UCSD-AML1 (cell line): ENCODE measurements around the gene RITA1.

Experiments
- DNase-seq: peaks from one replicate; lab custom pipeline; 2025; ENCODE audit not compliant: unreplicated experiment; lab: John Stamatoyannopoulos, UW

The RITA1 gene

DNA sequence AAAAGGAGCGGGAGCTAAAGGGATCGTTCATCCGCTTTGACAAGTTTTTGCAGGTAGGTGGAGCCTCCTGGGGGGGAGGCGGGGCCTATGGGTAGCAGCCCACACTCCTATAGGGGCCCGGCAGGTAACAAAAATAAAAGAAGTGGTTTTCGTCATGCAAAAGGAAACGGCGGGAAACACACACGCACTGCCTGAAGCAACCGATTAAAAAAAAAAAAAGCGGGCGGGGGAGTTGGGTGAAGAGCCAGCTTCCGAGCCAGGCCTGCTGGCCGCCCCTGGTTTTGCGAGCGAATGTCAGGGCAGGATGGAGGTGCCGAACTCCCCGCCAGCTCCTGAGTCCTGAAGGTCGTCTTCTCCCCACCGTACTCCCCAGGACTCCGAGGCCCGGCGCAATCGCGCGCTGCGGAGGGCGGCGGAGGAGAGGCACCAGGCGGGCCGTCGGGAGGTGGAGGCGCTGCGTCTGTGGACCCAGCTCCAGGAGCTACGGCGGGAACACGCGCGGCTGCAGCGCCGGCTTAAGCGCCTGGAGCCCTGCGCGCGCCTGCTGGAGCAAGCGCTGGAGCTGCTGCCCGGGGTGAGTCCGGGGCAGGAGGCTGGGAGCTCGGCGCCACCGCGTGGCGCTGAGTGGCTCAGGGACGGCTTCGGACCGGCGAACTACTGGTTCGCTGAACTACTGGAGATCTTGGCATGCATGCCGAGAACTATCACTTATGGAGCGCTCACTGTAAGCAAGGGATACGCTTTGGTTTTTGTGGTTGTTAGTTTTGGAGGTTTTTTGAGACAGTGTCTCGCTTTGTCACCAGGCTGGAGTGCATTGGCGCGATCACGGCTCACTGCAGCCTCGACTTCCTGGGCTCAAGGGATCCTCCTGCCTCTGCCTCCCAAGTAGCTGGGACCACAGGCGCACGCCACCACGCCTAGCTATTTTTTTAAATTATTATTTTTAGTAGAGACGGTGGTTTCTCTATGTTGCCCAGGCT lies 32.4 kb upstream of the RITA1 start:
- peak; percentile 84 for DNase-seq

DNA sequence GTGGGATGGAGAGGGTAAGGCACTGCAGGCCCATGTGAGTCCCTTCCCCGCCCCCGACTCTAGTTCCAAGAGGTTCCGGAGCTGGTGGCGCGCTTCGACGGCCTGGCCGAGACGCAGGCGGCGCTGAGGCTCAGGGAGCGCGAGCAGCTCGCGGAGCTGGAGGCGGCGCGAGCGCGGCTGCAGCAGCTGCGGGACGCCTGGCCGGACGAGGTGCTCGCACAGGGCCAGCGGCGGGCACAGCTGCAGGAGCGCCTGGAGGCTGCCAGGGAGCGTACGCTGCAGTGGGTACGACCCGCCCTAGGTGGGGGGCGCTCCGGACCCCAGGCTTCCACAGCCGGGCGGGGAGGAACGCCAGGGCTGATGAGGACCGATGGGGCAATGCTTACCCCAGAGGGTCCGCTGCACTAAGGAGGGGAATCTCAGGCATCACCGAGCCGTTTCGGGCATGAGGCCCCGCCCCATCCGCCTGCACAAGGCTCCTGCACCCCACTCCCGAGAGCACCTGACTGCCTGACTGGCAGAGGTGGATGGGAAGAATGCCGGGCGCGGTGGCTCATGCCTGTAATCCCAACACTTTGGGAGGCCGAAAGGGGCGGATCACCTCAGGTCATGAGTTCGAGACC lies 31.1 kb upstream of the RITA1 start:
- DNase-seq = no peak

DNA sequence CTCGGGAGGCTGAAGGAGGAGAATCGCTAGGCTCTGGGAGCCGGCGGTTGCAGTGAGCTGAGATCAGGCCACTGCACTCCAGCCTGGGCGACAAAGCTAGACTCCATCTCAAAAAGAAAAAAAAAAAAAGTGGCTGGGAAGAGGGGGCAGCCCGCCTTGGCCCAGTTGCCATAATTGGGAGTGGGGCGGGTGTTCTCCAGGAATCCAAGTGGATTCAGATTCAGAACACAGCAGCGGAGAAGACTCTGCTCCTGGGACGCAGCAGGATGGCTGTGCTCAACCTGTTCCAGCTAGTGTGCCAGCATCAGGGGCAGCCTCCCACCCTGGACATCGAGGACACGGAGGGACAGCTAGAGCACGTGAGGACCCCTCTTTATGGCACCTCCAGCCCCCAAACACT lies 30.5 kb upstream of the RITA1 start:
- DNase-seq = no peak

DNA sequence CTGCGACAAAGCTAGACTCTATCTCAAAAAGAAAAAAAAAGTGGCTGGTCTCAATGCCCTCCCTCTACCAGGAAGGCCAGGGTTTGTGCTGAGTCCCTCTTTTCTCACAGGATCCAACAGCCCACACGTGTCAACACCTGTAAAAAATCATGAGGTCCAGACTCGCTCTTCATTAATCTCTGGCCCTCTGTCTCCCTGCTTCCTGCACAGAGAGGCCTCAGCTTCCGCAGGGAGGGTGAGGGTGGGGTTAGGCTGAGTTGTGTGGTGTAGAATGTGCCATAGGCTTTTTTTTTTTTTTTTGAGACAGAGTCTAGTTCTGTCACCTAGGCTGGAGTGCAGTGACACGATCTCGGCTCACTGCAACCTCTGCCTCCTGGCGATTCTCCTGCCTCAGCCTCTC lies 29.9 kb upstream of the RITA1 start:
- DNase-seq = peak; percentile 50

DNA sequence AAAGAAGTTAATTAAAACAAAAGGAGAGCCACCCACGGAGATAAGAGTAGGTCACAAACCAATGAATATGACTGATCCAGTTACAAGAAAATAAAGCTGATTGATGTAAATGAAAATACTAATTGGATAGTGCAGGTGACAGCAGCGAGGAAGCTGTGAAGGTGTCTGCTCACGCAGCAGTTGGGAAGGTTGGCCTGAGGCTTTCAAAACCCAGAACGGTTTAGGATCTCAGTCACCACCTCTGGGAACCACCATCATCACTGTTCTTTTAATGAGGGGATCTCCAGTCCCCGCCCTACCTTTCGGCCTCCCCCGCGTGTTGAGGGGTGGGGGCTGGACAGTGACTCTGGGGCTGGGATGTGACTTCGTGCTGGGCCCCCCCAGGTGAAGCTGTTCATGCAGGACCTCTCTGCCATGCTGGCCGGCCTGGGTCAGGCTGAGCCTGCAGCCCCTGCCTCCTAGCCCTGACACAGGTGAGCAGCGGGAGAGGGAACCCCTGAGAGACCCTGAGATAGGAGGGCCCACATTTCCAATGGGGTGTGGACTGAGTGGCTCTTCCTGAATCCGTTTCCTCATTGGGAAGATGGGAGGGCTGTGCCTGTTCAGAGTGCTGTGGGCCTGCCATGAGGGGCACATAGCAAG lies 28.2 kb upstream of the RITA1 start:
- DNase-seq = no peak

DNA sequence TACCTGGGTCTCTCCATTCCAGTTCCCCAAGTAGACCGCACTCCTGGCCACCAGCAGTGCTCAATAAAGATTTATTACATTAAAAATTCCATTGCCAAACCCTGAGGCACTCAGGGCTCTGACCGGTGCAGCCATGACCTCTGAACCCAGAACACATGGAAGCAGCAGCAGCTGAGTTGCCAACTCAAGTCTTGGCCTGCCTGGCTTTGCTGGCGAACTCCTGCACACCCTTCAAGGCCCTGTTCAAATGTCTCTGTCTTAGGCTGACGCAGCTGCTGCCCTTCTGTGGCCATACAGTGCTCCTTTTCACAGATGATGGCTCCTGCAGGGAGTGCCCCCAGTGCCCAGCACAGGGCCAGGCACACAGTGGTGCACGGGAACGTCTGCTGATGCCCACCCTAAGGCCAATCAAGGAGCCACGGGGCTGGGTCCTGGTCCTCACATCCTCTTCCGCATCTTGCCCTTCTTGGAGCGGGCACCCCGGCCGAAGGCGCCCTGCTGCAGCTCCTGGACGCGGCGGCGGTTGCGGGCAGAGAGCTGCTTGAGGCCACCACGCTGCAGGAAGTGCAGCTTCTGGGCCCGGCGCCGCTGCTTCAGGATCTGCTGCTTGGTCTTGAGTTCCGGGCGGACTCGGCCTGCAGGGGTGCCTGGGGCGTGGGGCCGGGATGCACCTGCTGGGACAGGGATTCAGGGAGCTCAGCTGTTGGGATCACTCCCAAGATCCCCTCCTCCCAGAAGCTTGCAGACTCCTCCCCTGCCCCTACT lies 26.9 kb upstream of the RITA1 start:
- DNase-seq = no peak

DNA sequence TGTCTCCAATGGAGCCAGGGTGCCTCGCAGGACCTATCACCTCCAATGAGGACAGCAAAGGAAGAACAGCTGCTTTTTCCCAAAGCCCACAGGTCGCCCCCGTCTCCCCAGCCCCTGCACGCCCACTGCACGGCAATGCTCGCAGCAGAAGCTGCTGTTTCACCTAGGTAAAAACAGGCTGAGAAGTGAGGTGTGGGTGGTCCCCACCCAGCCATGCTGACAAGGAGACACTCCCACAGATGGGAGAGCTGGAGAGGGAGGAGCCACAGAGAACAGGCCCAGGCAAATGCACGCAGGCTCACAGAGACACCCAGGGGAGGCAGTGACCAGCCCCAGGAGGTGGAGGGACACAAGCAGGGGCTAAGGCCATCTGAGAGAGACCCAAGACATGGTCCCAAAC lies 25.6 kb upstream of the RITA1 start:
- no peak for DNase-seq

DNA sequence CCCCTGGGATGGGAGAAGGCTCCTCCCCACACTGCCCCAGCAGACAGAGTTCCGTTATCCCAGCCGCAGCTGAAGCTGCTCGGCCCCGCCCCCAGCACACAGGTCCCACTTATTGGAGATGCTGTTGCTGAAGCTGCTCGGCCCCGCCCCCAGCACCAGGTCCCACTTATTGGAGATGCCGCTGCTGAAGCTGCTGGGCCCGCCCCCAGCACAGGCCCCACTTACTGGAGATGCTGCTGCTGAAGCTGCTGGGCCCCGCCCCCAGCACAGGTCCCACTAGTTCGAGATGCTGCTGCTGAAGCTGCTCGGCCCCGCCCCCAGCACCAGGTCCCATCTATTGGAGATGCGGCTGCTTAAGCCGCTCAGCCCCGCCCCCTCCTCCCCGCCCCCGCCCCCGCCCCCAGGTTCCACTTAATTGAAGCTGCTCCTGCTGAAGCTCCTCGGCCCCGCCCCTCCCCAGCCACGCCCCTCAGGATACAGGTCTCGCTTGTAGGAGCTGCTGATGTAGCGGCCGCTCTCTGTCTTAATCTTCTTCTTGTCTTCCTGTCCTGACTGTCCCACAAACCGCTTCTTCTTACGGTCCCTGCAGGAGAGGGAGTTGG lies 24.0 kb upstream of the RITA1 start:
- no peak for DNase-seq

DNA sequence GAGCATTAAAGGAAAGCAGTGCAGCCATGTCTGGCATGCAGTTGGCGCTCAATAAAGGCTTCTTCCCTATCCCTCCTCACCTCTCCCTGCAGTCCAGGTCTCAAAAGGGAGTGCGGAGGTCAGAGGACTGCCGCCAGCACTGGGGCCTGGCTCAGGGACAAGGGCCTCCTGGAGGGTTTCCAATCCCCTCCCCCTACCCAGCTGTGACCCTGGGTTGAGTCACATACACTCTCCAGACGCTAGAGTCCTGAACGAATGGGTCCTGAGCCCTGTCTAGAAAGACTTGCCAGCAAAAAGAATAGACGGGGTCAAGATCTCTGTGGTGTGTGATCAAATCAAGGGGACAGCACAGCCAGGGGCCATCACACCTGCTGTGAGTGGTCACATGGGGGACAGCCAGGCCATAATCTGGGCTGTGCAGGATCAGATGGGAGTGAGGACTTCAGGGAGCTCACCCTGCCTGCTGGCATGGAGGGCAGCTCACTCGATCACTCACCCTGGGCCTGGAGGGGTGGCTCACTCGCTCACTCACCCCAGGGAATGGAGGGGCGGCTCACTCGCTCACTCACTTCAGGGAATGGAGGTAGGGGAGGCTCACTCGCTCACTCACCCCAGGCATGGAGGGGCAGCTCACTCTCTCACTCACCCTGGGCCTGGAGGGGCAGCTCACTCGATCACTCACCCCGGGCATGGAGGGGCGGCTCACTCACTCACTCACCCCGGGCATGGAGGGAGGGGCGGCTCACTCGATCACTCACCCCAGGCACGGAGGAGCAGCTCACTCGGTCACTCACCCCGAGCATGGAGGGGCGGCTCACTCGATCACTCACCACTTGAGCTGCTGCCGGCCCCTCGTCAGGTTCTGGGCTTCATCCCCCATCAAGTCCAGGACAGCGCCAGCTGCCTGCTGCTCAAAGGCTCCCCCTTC lies 23.2 kb upstream of the RITA1 start:
- DNase-seq = no peak

DNA sequence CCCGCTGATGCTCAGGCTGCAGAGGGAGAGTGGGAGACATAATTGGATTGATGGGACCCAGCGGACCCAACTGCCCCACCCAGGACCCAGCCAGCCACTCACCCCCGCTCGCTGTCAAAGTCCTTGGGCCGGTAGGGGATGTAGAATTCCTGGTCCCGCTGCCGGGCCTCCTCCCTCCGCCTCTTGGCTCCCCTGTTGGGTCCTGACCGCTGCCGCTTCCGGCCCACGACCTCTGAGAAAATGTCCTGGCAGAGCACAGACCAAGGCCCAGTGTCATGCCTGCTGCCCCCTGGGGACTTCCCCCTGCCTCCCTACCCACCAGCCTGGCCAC lies 22.5 kb upstream of the RITA1 start:
- DNase-seq = no peak

DNA sequence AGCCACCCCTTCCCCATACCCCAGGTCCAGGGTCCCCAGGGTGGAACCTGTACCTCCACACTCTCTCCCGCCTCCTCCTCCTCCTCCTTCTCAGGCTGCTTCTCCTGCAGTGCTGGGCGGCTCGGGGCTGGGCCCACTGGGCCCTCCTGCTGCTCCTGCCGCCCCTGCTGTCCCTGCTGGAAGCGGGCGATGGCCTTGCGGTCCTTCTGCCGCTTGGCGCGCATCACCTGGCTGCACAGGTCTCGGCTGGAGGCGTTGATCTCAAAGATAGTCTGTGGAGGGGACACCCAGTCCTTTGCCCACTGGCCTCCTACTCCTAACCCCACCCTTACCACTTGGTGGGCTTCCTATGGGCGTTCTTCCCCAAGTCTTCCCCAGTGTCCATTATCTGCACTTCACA lies 21.5 kb upstream of the RITA1 start:
- DNase-seq = no peak

DNA sequence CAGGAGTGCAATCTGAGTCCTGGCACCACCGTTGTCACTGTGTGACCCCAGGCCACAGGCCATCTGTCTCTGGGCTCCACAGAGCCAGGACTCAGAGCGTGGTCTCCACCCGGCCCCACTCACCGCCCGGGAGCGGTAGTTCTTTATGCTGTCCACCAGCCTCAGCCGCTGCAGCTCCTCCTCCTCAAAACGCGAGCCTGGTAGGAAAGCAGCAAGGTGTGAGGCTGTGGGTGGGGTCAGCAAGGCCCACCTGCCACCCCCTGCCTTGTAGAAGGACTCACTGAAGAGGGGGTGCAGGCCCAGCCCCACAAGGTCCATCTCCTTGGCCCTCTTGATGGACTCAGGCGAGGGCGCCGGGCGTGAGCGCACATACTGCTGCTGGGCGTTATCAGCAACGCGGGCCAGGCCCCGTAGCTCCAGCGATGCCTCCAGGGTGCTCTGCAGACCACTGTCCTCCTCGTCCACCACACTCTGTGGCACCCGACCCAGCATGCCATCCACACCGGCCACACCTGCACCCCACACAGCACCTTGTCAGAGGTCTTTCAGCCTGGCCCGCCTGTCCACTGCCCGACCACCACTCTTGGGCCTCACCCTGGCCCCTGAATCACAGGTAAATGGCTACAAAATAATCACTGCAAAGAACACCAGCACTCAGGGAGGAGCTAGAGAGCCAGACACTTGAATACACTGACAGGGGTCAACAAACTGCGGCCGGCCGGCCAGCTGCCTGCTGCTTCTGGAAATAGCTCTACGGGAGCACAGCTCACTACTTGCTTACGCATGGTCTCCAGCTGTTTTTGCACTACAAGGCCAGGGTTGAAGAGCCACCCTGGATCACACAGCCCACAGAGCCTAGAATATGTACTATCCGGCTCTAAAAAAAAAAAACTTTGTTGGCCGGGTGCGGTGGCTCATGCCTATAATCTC lies 19.7 kb upstream of the RITA1 start:
- DNase-seq = no peak

DNA sequence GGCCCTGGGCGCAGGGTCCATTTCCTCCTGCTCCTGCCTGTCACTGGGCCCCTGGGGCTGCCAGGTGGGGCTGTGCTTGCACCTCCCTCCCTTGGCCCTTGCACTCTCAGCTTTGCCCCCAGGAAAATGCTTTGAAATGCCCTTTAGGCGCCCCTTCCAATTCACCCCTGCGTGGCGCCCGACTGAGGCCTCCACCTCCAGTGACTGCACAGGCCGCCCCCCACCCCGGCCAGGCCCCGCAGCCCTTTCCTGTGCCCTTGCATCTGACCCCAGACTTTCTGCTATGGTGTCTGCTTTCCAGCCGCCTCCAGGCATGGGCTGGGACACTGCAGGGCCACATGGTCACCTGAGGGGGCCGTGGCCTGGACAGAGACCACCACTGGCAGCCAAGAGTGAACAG lies 17.7 kb upstream of the RITA1 start:
- no peak for DNase-seq

DNA sequence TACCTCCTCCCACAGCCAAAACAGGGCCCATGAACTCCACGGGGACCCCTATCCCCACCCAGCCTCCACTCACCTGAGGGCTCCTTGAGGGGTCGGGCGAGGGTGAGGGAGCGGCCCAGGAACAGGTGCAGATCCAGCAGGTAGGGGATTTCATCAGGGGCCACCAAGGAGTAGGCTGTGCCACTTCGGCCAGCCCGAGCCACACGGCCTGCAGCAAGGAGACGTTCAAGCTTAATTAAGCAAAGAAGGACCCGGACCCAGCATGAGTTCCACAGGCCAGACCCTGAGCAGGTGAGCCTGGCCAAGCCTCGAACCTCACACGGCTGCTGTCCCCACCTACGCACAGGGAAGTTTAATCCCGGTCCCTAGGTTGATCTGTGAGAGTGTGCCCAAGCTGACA lies 15.8 kb upstream of the RITA1 start:
- DNase-seq = no peak

DNA sequence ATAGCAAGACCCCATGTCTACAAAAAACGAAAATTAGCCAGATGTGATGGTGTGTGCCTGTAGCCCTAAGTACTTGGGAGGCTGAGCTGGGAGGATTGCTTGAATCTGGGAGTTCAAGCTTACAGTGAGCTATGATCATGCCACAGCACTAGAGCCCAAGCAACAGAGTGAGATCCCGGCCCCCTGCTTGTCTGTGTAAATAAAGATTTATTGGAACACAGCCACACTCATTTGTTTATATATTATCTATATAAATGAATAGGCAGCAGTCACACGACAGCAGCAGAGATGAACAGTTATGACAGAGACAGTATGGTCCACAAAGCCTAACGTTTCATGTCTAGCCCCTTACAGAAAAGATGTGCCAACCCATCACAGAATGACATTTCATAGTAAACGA lies 15.1 kb upstream of the RITA1 start:
- DNase-seq = no peak

DNA sequence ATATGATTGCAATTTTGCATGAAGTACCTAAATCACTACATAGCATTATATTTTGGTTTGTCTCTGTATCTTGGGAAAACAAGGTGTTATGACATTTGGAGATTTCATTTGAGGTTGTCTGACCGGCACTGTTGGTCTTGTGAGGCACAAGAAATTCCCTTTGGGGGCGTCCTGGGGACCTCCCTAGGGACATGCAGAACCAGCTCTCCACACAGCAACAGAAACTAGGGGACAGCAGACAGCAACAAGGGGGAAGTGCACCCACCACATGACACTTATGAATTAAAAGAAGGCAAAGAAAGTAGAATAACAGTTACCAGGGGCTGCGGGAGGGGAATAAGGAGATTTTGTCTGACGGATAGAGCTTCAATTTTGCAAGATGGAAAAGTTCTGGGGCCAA lies 14.6 kb upstream of the RITA1 start:
- no peak for DNase-seq

DNA sequence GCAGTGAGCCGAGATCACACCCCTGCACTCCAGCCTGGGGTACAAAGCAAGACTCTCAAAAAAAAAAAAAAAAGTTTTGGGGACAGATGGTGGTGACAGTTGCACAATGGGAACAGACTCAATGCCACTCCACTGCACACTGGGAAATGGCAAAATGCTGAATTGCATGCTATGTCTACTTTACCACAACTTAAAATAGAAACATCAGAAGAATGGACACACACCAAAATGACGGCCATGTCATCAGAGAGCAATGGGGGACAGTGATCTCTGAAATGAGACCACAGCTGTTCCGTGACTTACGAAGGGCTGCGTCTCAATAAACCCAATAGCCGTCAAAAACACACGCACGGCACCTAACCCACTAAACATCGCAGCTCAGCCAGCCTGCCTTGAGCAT lies 14.0 kb upstream of the RITA1 start:
- no peak for DNase-seq

DNA sequence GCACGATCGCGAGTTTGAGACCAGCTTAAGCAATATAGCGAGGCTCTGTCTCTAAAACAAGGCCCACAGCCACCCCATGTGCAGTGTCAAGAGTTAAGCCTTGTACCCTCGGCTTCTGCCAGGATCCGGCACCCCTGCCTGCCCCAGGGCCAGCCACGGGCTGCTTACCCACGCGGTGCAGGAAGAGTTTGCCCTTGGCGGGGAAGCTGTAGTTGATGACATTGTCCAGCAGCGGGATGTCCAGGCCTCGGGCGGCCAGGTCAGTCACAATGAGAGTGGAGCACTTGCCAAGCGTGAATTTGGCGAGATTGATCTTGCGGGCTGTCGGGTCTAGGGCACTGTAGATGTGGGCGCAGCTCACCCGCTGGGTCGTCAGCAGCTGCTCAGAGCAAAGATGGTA lies 13.3 kb upstream of the RITA1 start:
- no peak for DNase-seq
